GM23338 (cell line): ENCODE results near the gene ZNF444. TPM values are rescaled to one million over a fixed set of nuclear protein-coding genes. Genes with fewer than 3 reads are reported as not detected.

ENCODE experiments used
- ATAC-seq: fragments of 200-7000 bp; cut with Tn5 transposase; 3 replicates; pipeline ENCODE4 v1.9.1; 2020
- DNase-seq: peaks from one replicate; pipeline ENCODE4 v3.0.0-alpha.2; 2015; ENCODE audit warnings: low spot score
- H2AFZ ChIP-seq: fragments of 200-600 bp; sonication (generic); 2 replicates; pipeline ENCODE4 v1.8.0; 2016; ENCODE audit warnings: antibody characterized with exemption, mild to moderate bottlenecking, moderate library complexity
- H3F3A ChIP-seq: fragments of 200-600 bp; sonication (generic); replicated peaks from 2 replicates; pipeline ENCODE4 v1.8.0; 2017; ENCODE audit warnings: antibody characterized with exemption, mixed run types, low read depth
- H3K27ac ChIP-seq: fragments of 200-600 bp; sonication (generic); 2 replicates; pipeline ENCODE4 v1.6.1; 2016; ENCODE audit warnings: low read depth
- H3K27me3 ChIP-seq: fragments of 200-600 bp; sonication (generic); 2 replicates; pipeline ENCODE4 v1.8.0; 2016; ENCODE audit warnings: mild to moderate bottlenecking, mixed run types, moderate library complexity; ENCODE audit not compliant: insufficient read depth
- H3K36me3 ChIP-seq: fragments of 200-600 bp; sonication (generic); 2 replicates; pipeline ENCODE4 v1.8.0; 2016; ENCODE audit warnings: mild to moderate bottlenecking; ENCODE audit not compliant: insufficient read depth
- H3K4me1 ChIP-seq: fragments of 200-600 bp; sonication (generic); 2 replicates; pipeline ENCODE4 v1.8.0; 2016; ENCODE audit warnings: mild to moderate bottlenecking, moderate library complexity; ENCODE audit not compliant: insufficient read depth
- H3K4me2 ChIP-seq: fragments of 200-600 bp; sonication (generic); 2 replicates; pipeline ENCODE4 v1.7.1; 2017; ENCODE audit warnings: mixed run types
- H3K4me3 ChIP-seq: fragments of 200-600 bp; sonication (generic); 2 replicates; pipeline ENCODE4 v1.6.1; 2016; ENCODE audit warnings: mixed run types
- H3K79me2 ChIP-seq: fragments of 200-600 bp; sonication (generic); replicated peaks from 2 replicates; pipeline ENCODE4 v1.8.0; 2017; ENCODE audit warnings: mild to moderate bottlenecking; ENCODE audit not compliant: insufficient read depth
- H3K9me2 ChIP-seq: fragments of 200-600 bp; sonication (generic); 2 replicates; pipeline ENCODE4 v1.8.0; 2017; ENCODE audit not compliant: insufficient read depth
- H4K20me1 ChIP-seq: fragments of 200-600 bp; sonication (generic); replicated peaks from 2 replicates; pipeline ENCODE4 v1.8.0; 2017; ENCODE audit warnings: mild to moderate bottlenecking; ENCODE audit not compliant: insufficient read depth
- H3K27ac Mint-ChIP-seq: 2 replicates; pipeline ENCODE4 v1.8.0; 2020; ENCODE audit warnings: inconsistent platforms, mild to moderate bottlenecking, moderate library complexity, mixed read lengths
- H3K27me3 Mint-ChIP-seq: 3 replicates; pipeline ENCODE4 v1.8.0; 2022; ENCODE audit warnings: low read depth, mild to moderate bottlenecking, moderate library complexity, mixed read lengths, inconsistent platforms; ENCODE audit not compliant: insufficient read depth, poor library complexity
- H3K36me3 Mint-ChIP-seq: 3 replicates; pipeline ENCODE4 v1.8.0; 2021; ENCODE audit warnings: low read depth, mild to moderate bottlenecking, inconsistent platforms, moderate library complexity, mixed read lengths
- H3K4me1 Mint-ChIP-seq: 3 replicates; pipeline ENCODE4 v1.8.0; 2020; ENCODE audit warnings: mild to moderate bottlenecking, inconsistent platforms, mixed read lengths
- H3K4me3 Mint-ChIP-seq: 3 replicates; pipeline ENCODE4 v1.8.0; 2021; ENCODE audit warnings: moderate library complexity, mild to moderate bottlenecking, inconsistent platforms, mixed read lengths
- H3K9me3 Mint-ChIP-seq: 3 replicates; pipeline ENCODE4 v1.8.0; 2020; ENCODE audit warnings: moderate library complexity, mild to moderate bottlenecking, inconsistent platforms, mixed read lengths
- CREB1 ChIP-seq: fragments of 250-450 bp; sonication (Bioruptor Pico); IDR thresholded peaks from 2 replicates; pipeline ENCODE4 v1.5.0; 2020; ENCODE audit warnings: low read depth, mild to moderate bottlenecking, moderate library complexity
- JUNB ChIP-seq: IDR thresholded peaks from one replicate; pipeline ENCODE4 v1.6.1; 2016; ENCODE audit warnings: antibody characterized with exemption; ENCODE audit not compliant: unreplicated experiment
- REST ChIP-seq: IDR thresholded peaks from one replicate; pipeline ENCODE4 v1.6.1; 2018; ENCODE audit warnings: antibody characterized with exemption; ENCODE audit not compliant: unreplicated experiment
- ZNF331 ChIP-seq: fragments of 250-450 bp; sonication (Bioruptor Pico); IDR thresholded peaks from 2 replicates; pipeline ENCODE4 v1.5.0; 2020; ENCODE audit warnings: low read depth, mild to moderate bottlenecking, moderate library complexity
- ZNF462 ChIP-seq: fragments of 250-450 bp; sonication (Bioruptor Pico); IDR thresholded peaks from 2 replicates; pipeline ENCODE4 v1.5.0; 2020; ENCODE audit warnings: mild to moderate bottlenecking, moderate library complexity
- polyA plus RNA-seq: library from polyadenylated mRNA; unstranded; fragments of >200 nt; fragmentation: Nextera tagmentation; extraction: Ambion mirVana; gene quantifications from 2 replicates; pipeline ENCODE4 v1.2.1, GENCODE V29; 2016
- total RNA-seq: library from RNA; depleted of rRNA; stranded (reverse); fragments of >200 nt; shearing (Covaris generic); gene quantifications from 2 replicates; pipeline ENCODE4 v1.2.3, GENCODE V29; 2014
- TF ChIP-seq, protein P1 (sequence below), 2 experiments: fragments of 200-600 bp in 1 of 2; sonication (generic) in 1 of 2; conservative IDR thresholded peaks; 2 replicates each; pipeline versions ENCODE4 v1.5.1 to v1.6.1; 2016 to 2017; ENCODE audit warnings: antibody characterized with exemption in 2 of 2, low read depth in 2 of 2, mild to moderate bottlenecking in 2 of 2, moderate library complexity in 1 of 2

Gene ZNF444
- total and polyA plus RNA-seq, 2 experiments from 2014 or later: 25.1 to 58.5 TPM

DNA sequence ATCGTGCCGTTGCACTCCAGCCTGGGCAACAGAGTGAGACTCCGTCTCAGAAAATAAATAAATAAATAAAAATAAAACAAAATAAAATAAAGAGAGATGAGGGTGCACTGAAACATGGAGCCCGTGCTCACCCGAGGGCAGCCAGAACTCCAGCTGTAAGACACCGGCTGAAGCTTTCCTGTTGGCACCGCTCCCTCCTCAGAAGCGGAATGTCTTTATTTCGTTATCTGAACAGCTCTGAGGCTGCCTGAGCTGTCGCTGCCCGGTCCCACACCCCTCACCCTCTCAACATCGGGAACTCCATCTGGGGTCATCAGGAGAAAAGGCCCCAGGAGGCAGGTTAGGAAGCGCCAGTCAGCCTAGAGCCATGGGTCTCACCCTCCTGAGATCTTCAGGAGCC, 44.4 kb upstream of the ZNF444 start (continued):
- no peak for TF ChIP-seq ZNF462 (CRISPR knock-in tag)

DNA sequence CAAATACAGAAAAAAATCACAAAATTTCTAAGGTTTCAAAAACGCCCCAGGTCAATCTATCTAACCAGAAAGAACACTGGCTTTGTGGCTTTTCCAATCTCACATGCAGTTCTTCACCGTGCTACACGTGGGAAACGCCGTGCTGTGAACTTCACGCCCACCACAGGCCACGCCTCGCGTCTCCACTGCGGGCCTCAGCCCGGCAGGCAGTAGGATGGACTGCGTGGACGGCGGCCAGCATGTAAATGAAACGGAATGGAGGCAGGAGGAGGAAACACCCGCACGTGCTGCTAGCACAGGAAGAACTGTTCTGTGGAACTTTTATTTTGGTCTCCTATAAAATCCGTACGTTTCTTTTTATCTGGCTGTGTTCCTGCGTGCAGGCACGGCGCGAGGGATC, 43.8 kb upstream of the ZNF444 start:
- DNase-seq (no peak), ATAC-seq (no peak)
- Histone ChIP-seq H3K4me1 (peaks cover 3% of the 10 kb centered on the region; the same call in 1 of the 2 replicates), H2AFZ (no peak overlapping the region), H3F3A (no peaks in the 10 kb centered on the region), H3K36me3 (peaks cover 4% of the 10 kb centered on the region; the same call in 1 of the 2 replicates), H3K79me2 (peaks cover 73% of the 10 kb centered on the region), H3K27ac (no peak overlapping the region), H3K4me2 (no peak overlapping the region), H3K9me2 (no peaks in the 10 kb centered on the region), H3K27me3 (no peaks in the 10 kb centered on the region), H4K20me1 (peaks cover 10% of the 10 kb centered on the region), H3K4me3 (no peak overlapping the region)
- H3K36me3 Mint-ChIP-seq: peaks cover 55% of the 10 kb centered on the region
- H3K4me1 Mint-ChIP-seq: peaks cover 7% of the 10 kb centered on the region
- H3K27me3 Mint-ChIP-seq: peaks cover 9% of the 10 kb centered on the region
- peaks cover 6% of the 10 kb centered on the region for H3K9me3 Mint-ChIP-seq
- H3K27ac Mint-ChIP-seq: no peak overlapping the region
- H3K4me3 Mint-ChIP-seq: no peak overlapping the region
- TF ChIP-seq REST: no peak
- TF ChIP-seq CREB1 (CRISPR knock-in tag): no peak
- TF ChIP-seq JUNB: no peak
- TF ChIP-seq, protein P1, sequence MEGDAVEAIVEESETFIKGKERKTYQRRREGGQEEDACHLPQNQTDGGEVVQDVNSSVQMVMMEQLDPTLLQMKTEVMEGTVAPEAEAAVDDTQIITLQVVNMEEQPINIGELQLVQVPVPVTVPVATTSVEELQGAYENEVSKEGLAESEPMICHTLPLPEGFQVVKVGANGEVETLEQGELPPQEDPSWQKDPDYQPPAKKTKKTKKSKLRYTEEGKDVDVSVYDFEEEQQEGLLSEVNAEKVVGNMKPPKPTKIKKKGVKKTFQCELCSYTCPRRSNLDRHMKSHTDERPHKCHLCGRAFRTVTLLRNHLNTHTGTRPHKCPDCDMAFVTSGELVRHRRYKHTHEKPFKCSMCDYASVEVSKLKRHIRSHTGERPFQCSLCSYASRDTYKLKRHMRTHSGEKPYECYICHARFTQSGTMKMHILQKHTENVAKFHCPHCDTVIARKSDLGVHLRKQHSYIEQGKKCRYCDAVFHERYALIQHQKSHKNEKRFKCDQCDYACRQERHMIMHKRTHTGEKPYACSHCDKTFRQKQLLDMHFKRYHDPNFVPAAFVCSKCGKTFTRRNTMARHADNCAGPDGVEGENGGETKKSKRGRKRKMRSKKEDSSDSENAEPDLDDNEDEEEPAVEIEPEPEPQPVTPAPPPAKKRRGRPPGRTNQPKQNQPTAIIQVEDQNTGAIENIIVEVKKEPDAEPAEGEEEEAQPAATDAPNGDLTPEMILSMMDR (conservative IDR thresholded peaks at IDR 0.05; ENCODE audit: low read depth in 2 of 2): no peak
- TF ChIP-seq ZNF331 (CRISPR knock-in tag): no peak
